Ectodermal cell (in vitro differentiated cells): ENCODE measurements around the gene OPA3.

Experiments
- H3K27ac ChIP-seq: 2 replicates; pipeline ENCODE4 v1.7.0; 2013; ENCODE audit warnings: mild to moderate bottlenecking, low read depth, low read length; ENCODE audit not compliant: insufficient read depth, poor library complexity, severe bottlenecking
- H3K27me3 ChIP-seq: 2 replicates; pipeline ENCODE4 v1.7.0; 2013; ENCODE audit warnings: mild to moderate bottlenecking, low read length; ENCODE audit not compliant: insufficient read depth, control insufficient read depth, poor library complexity, severe bottlenecking
- H3K36me3 ChIP-seq: one replicate; pipeline ENCODE4 v1.7.0; 2013; ENCODE audit warnings: low read length; ENCODE audit not compliant: control insufficient read depth, insufficient read depth
- H3K4me1 ChIP-seq: one replicate; pipeline ENCODE4 v1.7.0; 2013; ENCODE audit warnings: low read length; ENCODE audit not compliant: control insufficient read depth, insufficient read depth
- H3K4me3 ChIP-seq: 2 replicates; pipeline ENCODE4 v1.7.0; 2013; ENCODE audit warnings: low read depth, low read length, control low read depth; ENCODE audit not compliant: insufficient read depth
- H3K9me3 ChIP-seq: 2 replicates; pipeline ENCODE4 v1.7.0; 2013; ENCODE audit warnings: mild to moderate bottlenecking, low read length, moderate library complexity; ENCODE audit not compliant: control insufficient read depth
- WGBS, 2 experiments: methylation state at CpG; one replicate each; pipeline ENCODE4 v1.1.7; 2013; ENCODE audit warnings: missing lambda C conversion rate in 2 of 2; 5-methylcytosine and 5-hydroxymethylcytosine counted together

OPA3 gene

GRCh38 chr19:45598267-45599001, 13.8 kb upstream of the OPA3 start:
- 24 to 26% methylated on average over 22 of the region's 22 CpGs for WGBS, 2 experiments
- H3K36me3 ChIP-seq, result no peaks in the 10 kb centered on the region
- H3K27me3 ChIP-seq, result peaks cover 59% of the 10 kb centered on the region
- H3K27ac ChIP-seq, result no peak overlapping the region
- H3K4me1 ChIP-seq, result peaks cover 9% of the 10 kb centered on the region
- H3K4me3 ChIP-seq, result no peak overlapping the region
- H3K9me3 ChIP-seq, result no peaks in the 10 kb centered on the region

- H3K9me3 ChIP-seq, result no peaks in the 10 kb centered on the region
- H3K4me1 ChIP-seq, result peaks cover 9% of the 10 kb centered on the region
- 14 to 15% methylated on average over 5 of the region's 5 CpGs for WGBS, 2 experiments
- peaks cover 55% of the 10 kb centered on the region for H3K27me3 ChIP-seq
- H3K4me3 ChIP-seq, result no peak overlapping the region
- H3K27ac ChIP-seq, result no peak overlapping the region
- no peaks in the 10 kb centered on the region for H3K36me3 ChIP-seq
Measured at GRCh38 chr19:45597425-45598111, 13.0 kb upstream of the OPA3 start.

- WGBS, 2 experiments, result 83 to 85% methylated on average over 6 of the region's 6 CpGs
- H3K4me1 ChIP-seq, result peaks cover 9% of the 10 kb centered on the region
- H3K27ac ChIP-seq, result no peak overlapping the region
- no peaks in the 10 kb centered on the region for H3K36me3 ChIP-seq
- peaks cover 41% of the 10 kb centered on the region for H3K27me3 ChIP-seq
- H3K9me3 ChIP-seq, result no peaks in the 10 kb centered on the region
- H3K4me3 ChIP-seq, result no peak overlapping the region
Measured at GRCh38 chr19:45595814-45596213, 11.2 kb upstream of the OPA3 start.

GRCh38 chr19:45593520-45593919, 8.9 kb upstream of the OPA3 start:
- peaks cover 18% of the 10 kb centered on the region for H3K27me3 ChIP-seq
- H3K4me1 ChIP-seq, result peaks cover 9% of the 10 kb centered on the region
- no peak overlapping the region for H3K27ac ChIP-seq
- H3K4me3 ChIP-seq, result no peak overlapping the region
- no peaks in the 10 kb centered on the region for H3K36me3 ChIP-seq
- no peaks in the 10 kb centered on the region for H3K9me3 ChIP-seq
- 8 to 9% methylated on average over 1 of the region's 1 CpG for WGBS, 2 experiments

GRCh38 chr19:45592366-45592765, 7.8 kb upstream of the OPA3 start:
- Histone ChIP-seq H3K27me3 (peaks cover 6% of the 10 kb centered on the region), H3K4me1 (no peaks in the 10 kb centered on the region), H3K9me3 (no peaks in the 10 kb centered on the region), H3K4me3 (no peak overlapping the region), H3K36me3 (no peaks in the 10 kb centered on the region), H3K27ac (no peak overlapping the region)
- WGBS, 2 experiments, result 83 to 84% methylated on average over 4 of the region's 4 CpGs

- WGBS, 2 experiments, result 95 to 96% methylated on average over 21 of the region's 21 CpGs
- Histone ChIP-seq H3K4me3 (no peak overlapping the region), H3K9me3 (no peaks in the 10 kb centered on the region), H3K4me1 (no peaks in the 10 kb centered on the region), H3K36me3 (no peaks in the 10 kb centered on the region), H3K27ac (no peak overlapping the region), H3K27me3 (peaks cover 3% of the 10 kb centered on the region)
Measured at GRCh38 chr19:45591638-45592005, 7.0 kb upstream of the OPA3 start.

- no peak overlapping the region for H3K4me3 ChIP-seq
- 64 to 66% methylated on average over 48 of the region's 48 CpGs for WGBS, 2 experiments
Measured at GRCh38 chr19:45591004-45591637, 6.5 kb upstream of the OPA3 start.

GRCh38 chr19:45590300-45591003, 5.8 kb upstream of the OPA3 start:
- 76 to 80% methylated on average over 15 of the region's 15 CpGs for WGBS, 2 experiments
- Histone ChIP-seq H3K36me3 (no peaks in the 10 kb centered on the region), H3K4me1 (no peaks in the 10 kb centered on the region), H3K27me3 (peaks cover 3% of the 10 kb centered on the region), H3K4me3 (no peak overlapping the region), H3K9me3 (no peaks in the 10 kb centered on the region), H3K27ac (no peak overlapping the region)

More at GRCh38 chr19:45591004-45591637, 6.5 kb upstream of the OPA3 start:
- Histone ChIP-seq H3K36me3 (no peaks in the 10 kb centered on the region), H3K4me1 (no peaks in the 10 kb centered on the region), H3K9me3 (no peaks in the 10 kb centered on the region), H3K27me3 (peaks cover 3% of the 10 kb centered on the region), H3K27ac (no peak overlapping the region)

GRCh38 chr19:45589768-45590167, 5.2 kb upstream of the OPA3 start:
- Histone ChIP-seq H3K36me3 (no peaks in the 10 kb centered on the region), H3K4me1 (peaks cover 4% of the 10 kb centered on the region), H3K27me3 (peaks cover 3% of the 10 kb centered on the region), H3K9me3 (no peaks in the 10 kb centered on the region), H3K4me3 (no peak overlapping the region), H3K27ac (no peak overlapping the region)
- 89 to 95% methylated on average over 4 of the region's 4 CpGs for WGBS, 2 experiments

GRCh38 chr19:45587873-45588272, 3.3 kb upstream of the OPA3 start:
- H3K9me3 ChIP-seq, result no peaks in the 10 kb centered on the region
- H3K36me3 ChIP-seq, result no peaks in the 10 kb centered on the region
- peaks cover 4% of the 10 kb centered on the region for H3K4me1 ChIP-seq
- 82 to 83% methylated on average over 4 of the region's 4 CpGs for WGBS, 2 experiments
- H3K4me3 ChIP-seq, result no peak overlapping the region
- H3K27me3 ChIP-seq, result peaks cover 3% of the 10 kb centered on the region
- H3K27ac ChIP-seq, result no peak overlapping the region
